ENCODE results near the gene GGT5.
"Not testable (repeated sequence)": the region's sequence is repeated elsewhere in the genome, so short reads cannot be mapped to it uniquely, and the experiment has no call there.

GGT5 gene

DNA sequence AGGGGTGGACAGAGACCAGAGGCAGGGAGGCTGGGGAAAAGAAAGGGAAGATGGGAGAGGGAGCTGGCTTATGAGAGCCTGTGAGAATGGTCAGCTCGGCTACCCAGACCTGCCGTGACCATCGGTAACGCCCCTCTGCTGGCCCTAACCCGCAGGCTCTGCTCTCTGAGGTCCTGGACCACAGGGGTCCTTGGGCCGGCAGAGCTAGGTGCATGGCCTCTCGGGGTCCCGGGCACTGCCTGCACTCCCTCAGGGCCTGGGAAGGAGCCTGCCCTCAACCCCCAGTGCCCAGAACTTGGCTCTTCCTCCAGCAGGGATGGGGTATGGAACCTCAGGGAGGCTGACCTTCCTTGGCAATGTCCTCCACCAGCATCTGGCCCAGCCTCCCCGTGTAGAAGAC, 13.2 kb downstream of the GGT5 start:
- DNase-seq, result no peak

- peak; percentile 63 for DNase-seq
These were observed 13.8 kb downstream of the GGT5 start for GRCh38 chr22:24230911-24231656.

DNA sequence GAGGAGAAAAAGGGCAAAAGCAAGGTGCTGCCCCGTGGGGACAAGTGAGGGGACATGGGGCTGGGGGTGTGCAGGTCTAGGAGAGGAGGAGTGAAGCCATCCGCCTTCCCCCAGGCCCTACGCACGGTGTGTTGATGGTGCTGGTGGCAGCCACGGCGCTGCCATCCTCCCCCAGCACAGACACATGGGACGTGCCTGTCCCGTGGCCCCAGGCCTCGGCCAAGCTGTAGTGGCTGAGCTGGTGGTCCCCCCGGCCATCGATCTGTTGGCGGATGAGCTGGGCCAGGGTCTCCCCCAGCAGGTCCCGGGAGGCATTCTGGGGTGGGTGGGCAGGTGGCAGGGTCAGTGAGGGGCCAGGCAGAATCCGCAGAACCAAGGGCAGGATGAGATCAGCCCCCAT, 18.9 kb downstream of the GGT5 start:
- no peak for DNase-seq

DNA sequence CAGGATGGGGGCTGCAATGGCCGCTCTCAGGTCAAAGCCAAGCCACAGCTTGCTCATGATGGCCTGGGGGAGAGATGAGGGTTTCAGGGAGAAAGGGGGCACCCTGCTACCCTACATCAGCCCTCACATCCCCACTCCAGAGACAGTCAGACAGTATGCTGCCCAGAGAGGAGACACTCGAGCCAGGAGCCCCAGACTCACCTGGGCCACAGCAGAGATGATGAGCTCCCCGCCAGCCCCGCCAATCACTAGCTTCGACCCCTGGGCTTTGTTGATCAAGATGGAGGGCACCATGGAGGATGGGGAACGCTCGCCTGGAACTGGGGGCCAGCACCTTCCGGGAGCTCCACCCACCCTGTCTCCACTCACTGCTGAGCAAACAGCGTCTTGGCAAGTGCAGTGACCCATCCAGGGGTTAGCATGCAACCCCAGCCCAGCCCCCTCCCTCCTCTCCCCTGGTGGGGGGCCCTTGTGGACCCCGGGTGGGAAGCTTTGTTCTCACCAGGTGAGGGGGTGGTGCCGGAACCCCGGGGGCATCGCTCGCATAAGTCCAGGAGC, 19.8 kb downstream of the GGT5 start:
- DNase-seq, result no peak

GRCh38 chr22:24224468-24224867, 20.4 kb downstream of the GGT5 start:
- DNase-seq, result no peak

- DNase-seq, result no peak
These were observed 25.1 kb downstream of the GGT5 start for GRCh38 chr22:24219750-24220149.

DNA sequence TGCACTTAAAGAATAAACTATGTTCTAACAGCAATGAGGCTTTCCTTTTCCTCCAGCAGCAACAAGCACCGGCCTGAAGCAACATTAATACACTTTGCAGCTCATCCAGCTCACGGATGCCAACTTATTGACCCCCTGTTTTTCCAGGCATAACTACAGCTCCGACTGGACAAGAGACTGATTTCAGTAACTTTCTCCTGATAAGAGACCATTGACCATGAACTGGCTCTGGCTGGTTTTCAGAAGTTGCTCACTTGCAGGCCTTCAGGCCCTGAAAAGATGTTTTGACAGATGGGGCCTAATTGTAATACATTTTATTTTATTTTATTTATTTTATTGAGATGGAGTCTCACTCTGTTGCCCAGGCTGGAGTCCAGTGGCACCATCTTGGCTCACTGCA, 27.5 kb downstream of the GGT5 start:
- DNase-seq, result no peak

DNA sequence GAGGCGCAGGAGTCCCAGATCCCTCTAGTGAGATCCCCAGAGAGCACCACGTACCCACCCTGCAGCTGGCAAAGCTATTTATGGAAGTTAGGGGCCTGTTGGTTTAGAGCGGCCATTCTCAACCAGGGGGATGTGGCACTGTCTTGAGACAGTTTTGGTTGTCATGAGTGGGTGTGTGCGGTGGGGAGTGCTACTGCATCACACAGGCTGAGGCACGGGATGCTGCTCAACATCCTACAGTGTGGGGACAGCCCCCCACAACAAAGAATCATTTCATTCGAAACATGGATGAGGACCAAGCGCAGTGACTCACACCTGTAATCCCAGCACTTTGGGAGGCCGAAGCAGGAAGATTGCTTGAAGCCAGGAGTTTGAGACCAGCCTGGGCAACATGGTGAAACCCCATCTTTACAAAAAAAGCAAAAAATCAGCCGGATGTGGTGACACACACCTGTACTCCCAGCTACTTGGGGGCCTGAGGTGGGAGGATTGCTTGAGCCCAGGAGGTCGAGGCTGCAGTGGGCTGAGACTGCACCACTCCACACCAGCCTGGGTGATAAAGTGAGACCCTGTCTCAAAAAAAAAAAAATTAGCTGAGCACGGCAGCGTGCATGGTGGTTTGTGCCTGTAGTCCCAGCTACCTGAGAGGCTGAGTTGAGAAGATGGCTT, 28.2 kb downstream of the GGT5 start:
- DNase-seq, result no peak

DNA sequence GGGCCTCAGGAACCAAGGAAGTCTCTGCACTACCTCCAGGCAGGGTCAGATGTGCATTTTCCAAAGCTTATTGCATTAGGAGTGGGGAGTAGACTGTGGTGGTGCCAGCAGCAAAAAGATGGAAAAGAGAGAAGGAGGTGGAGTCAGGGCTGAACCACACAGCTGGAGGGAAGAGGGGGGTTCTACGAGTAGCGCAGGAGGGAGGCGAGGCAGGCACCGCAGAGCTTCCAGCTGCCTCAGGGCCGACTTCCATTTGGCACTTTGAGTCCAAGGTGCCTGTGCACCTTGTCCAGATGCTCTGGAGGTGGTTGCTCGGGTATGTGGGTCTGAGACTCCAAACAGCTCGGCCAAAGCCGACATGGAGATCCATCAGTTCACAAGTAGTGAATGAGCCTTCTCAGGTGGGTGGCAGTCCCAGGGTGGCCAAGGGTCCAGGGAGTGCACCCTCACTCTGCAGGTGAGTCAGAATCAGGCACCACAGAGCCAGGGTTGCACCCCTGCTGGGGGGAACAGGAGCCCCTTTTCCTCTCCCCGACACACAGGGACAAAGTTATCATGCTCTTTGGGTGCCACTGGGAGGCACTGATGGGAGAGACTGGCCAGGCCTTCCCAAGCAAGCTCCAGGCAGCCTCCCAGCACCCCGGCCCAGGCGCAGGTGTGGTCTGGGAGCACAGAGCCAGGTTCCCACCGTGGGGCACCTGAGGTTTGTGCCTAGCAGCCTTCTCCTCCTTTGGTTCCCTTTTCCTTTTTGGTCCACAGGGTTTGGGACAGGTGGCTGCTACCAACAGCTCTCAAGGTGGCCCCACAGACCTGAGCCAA, 30.2 kb downstream of the GGT5 start:
- no peak for DNase-seq

DNA sequence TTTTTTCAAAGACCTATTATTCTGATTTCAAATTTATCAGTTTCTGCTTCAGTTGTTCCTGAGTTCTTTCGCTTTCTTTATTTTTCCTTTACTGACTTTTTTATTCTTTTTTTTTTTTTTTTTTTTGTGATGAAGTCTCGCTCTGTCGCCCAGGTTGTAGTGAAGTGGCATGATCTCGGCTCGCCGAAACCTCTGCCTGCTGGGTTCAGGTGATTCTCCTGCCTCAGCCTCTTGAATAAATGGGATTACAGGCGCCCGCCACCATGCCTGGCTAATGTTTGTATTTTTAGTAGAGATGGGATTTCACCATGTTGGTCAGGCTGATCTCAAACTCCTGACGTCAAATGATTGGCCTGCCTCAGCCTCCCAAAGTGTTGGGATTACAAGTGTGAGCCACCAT, 31.8 kb downstream of the GGT5 start:
- DNase-seq, result not testable (repeated sequence)

- DNase-seq, result not testable (repeated sequence)
These were observed 33.2 kb downstream of the GGT5 start for GRCh38 chr22:24211716-24212115.

GRCh38 chr22:24210409-24210808, 34.5 kb downstream of the GGT5 start:
- DNase-seq, result not testable (repeated sequence)

DNA sequence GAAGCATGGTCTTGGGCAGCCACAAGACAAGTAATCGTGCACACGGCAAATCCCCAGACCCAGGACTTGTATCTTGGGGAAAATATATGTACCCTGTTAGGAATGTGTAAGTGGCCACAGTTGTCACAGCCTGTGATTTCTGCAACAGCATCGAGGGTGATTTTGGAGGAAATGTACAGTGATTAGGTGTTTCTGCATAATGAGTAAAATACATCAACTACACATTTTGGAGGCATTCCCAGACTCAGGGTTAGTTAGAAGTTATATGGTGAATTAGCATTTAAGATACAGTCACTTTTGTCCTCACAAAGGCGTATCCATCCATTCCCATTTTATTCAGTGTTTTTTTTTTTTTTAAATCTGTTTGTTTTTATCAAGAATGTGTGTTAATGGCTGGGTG, 35.2 kb downstream of the GGT5 start:
- DNase-seq, result no peak

GRCh38 chr22:24209016-24209415, 35.9 kb downstream of the GGT5 start:
- DNase-seq, result no peak

DNA sequence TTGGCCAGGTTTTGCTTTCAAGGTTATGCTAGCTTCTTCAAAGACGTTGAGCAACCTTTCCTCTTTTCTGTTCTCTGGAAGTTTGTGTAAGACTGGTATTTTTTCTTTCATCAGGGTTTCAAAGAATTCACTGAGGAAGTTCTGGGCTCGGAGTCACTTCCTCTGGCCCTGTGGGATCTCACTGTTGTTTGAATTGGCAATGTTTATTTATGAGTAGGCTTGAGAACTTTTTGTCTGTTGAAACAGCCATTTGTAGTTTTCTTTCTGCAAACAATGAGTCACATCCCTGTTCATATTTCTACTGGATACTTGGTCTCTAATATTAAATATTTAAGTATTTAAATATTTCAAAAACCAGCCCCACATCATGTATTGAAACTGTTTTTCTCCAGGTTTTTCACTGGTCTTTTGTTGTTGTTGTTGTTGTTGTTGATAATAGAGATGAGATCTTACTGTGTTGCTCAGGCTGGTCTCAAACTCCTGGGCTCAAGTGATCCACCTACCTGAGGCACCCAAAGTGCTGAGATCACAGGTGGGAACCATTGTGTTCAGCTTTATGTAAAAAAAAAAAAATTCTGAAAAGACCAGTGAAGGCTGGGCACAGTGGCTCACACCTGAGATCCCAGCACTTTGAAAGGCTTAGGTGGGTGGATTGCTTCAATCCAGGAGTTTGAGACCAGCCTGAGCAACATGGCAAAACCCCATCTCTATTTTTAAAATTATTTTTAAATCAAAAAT, 36.7 kb downstream of the GGT5 start:
- DNase-seq, result no peak

DNA sequence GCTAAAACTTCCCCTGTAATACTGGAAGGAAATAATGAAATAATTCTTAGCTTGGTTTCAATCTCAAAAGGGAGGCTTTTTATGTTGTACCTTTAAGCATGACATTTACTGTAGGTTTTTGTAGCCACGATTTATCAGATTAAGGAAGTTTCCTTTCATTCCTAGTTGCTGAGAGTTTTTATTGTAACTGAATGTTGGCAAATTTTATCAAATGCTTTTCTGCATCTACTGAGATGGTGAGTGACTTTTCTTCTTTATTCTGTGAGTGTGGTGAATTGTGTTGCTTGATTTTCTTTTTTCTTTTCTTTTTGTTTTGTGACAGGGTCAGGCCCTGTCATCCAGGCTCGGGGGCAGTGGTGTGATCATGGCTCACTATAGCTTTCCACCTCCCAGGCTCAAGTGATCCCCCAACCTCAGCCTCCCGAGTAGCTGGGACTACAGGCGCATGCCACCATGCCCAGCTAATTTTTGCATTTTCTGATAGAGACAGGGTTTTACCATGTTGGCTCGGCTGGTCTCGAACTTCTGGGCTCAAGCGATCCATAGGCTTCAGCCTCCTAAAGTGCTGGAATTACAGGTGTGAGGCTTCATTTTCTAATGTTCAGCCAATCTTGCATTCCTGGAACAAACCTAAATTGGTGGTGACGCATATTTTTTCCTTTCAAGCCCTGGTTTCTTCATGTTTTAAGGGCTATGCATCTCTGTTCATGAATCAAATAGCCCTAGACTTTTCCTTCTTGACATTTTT, 37.4 kb downstream of the GGT5 start:
- DNase-seq, result no peak

DNA sequence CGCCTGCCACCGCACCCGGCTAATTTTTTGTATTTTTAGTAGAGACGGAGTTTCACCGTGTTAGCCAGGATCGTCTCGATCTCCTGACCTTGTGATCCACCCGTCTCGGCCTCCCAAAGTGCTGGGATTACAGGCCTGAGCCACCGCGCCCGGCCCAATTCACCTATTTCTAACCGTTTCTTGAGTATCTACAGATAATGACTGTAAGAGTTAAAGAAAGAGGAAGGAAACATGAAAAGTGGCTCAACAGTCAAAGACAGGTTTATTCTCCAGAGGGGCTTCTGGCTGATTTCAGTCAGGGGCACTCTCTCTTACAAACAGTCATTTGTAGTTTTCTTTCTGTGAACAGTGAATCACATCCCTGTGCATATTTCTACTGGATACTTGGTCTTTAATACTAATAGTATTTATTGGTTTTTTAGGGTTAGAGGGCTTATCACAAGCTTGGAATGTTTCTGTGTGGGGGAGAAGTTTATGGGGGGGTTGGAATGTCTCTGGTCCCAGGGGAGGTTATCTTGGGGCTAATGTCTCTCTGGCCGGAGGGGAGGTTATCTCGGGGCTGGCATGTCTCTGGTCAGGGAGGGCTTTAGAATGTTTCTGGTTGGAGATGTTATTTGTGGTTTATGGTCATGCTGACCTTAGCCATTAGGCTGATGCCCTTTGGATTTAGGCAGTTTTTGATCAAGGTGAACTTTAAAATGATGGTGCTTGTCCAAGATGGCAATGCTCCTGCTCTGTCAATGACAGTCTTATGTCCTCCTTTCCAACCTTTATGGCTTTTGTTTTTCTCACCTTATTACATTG, 38.2 kb downstream of the GGT5 start:
- DNase-seq, result not testable (repeated sequence)

GRCh38 chr22:24205438-24206195, 39.3 kb downstream of the GGT5 start:
- no peak for DNase-seq

DNA sequence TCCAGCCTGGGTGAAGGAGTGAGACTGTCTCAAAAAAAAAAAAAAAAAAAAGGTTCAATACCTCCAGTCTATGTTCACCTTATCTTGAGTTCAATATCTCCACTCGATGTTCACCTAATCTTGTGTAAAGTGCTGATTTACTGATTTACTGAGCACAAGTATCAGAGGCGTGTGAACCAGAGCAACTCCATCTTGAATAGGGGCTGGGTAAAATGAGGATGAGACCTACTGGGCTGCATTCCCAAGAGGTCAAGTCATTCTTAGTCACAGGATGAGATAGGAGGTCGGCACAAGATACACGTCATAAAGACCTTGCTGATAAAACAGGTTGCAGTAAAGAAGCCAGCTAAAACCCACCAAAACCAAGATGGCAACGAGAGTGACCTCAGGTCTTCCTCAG, 41.0 kb downstream of the GGT5 start:
- not testable (repeated sequence) for DNase-seq

Data from T-helper 9 cell (primary cell).